Fibroblast of lung (primary cell): ENCODE measurements around the gene FCMR. TPM values are rescaled to one million over a fixed set of nuclear protein-coding genes. Genes with fewer than 3 reads are reported as not detected.
"Not testable (repeated sequence)": the region's sequence is repeated elsewhere in the genome, so short reads cannot be mapped to it uniquely, and the experiment has no call there.

Source experiments
- DNase-seq, 2 donors: peaks; one replicate each; pipeline versions ENCODE4 v3.0.0 to v3.0.0-alpha.2; 2010; ENCODE audit warnings: low read depth in 2 of 2
- H2AFZ ChIP-seq: 2 replicates; pipeline ENCODE4 v1.5.1; 2012; ENCODE audit warnings: low read length, control low read depth, inconsistent platforms
- H3K27ac ChIP-seq: 2 replicates; pipeline ENCODE4 v1.5.1; 2011; ENCODE audit warnings: low read length, control low read depth; ENCODE audit not compliant: insufficient read depth
- H3K27me3 ChIP-seq: 2 replicates; pipeline ENCODE4 v1.5.1; 2011; ENCODE audit warnings: mild to moderate bottlenecking, low read length; ENCODE audit not compliant: control insufficient read depth, insufficient read depth
- H3K36me3 ChIP-seq: 2 replicates; pipeline ENCODE4 v1.5.1; 2011; ENCODE audit warnings: low read length; ENCODE audit not compliant: control insufficient read depth, insufficient read depth
- H3K4me1 ChIP-seq: 2 replicates; pipeline ENCODE4 v1.5.1; 2011; ENCODE audit warnings: low read length; ENCODE audit not compliant: control insufficient read depth, insufficient read depth; ENCODE audit errors: extremely low read depth
- H3K4me2 ChIP-seq: 2 replicates; pipeline ENCODE4 v1.5.1; 2011; ENCODE audit warnings: low read length, control low read depth; ENCODE audit not compliant: insufficient read depth; ENCODE audit errors: extremely low read depth
- H3K4me3 ChIP-seq, 4 experiments: fragments of 200-600 bp in 1 of 4; sonication (generic) in 1 of 4; replicated peaks in 1 of 4; 2 replicates each; pipeline ENCODE4 v1.5.1; 2011 to 2016; ENCODE audit warnings: low read length in 4 of 4, low read depth in 3 of 4, mild to moderate bottlenecking in 3 of 4, control low read depth in 2 of 4, inconsistent platforms in 1 of 4, mixed read lengths in 1 of 4; ENCODE audit not compliant: insufficient read depth in 1 of 4; ENCODE audit errors: control extremely low read depth in 1 of 4
- H3K79me2 ChIP-seq: 2 replicates; pipeline ENCODE4 v1.5.1; 2012; ENCODE audit warnings: mild to moderate bottlenecking, low read length, inconsistent platforms; ENCODE audit not compliant: control insufficient read depth, insufficient read depth
- H3K9ac ChIP-seq: 2 replicates; pipeline ENCODE4 v1.5.1; 2011; ENCODE audit warnings: mild to moderate bottlenecking, low read length, control low read depth; ENCODE audit not compliant: insufficient read depth
- H3K9me3 ChIP-seq: 2 replicates; pipeline ENCODE4 v1.5.1; 2012; ENCODE audit warnings: low read depth, low read length; ENCODE audit not compliant: control insufficient read depth, insufficient read depth
- H4K20me1 ChIP-seq: 2 replicates; pipeline ENCODE4 v1.5.1; 2011; ENCODE audit warnings: low read length; ENCODE audit not compliant: control insufficient read depth, insufficient read depth; ENCODE audit errors: extremely low read depth
- CTCF ChIP-seq, 2 donors: IDR thresholded peaks in 1 of 2; conservative IDR thresholded peaks in 1 of 2; 1 replicate in 1 of 2; 2 replicates in 1 of 2; pipeline ENCODE4 v1.5.1; 2011 to 2012; ENCODE audit warnings: low read length in 2 of 2, control low read depth in 1 of 2, inconsistent platforms in 1 of 2, low read depth in 1 of 2, mild to moderate bottlenecking in 1 of 2
- EZH2 ChIP-seq: IDR thresholded peaks from 2 replicates; pipeline ENCODE4 v1.5.1; 2012; ENCODE audit warnings: low read length, control low read depth, mild to moderate bottlenecking; ENCODE audit errors: missing control alignments
- polyA plus RNA-seq, 2 donors: library from polyadenylated mRNA; depleted of rRNA in 1 of 2; stranded (reverse) in 1 of 2; unstranded in 1 of 2; fragments of >200 nt; gene quantifications; 2 replicates each; pipeline ENCODE4 v1.2.1, GENCODE V29; 2011 to 2012; ENCODE audit warnings: missing spikeins in 1 of 2
- total RNA-seq: library from RNA; depleted of rRNA; stranded (reverse); fragments of >200 nt; gene quantifications from 2 replicates; pipeline ENCODE4 v1.2.1, GENCODE V29; 2014

The FCMR gene
- total and polyA plus RNA-seq, 2 donors (not counting 1 experiment from before 2014, with no cell fraction given), result 0.33 to 4.3 TPM

GRCh38 chr1:206856674-206857464, 64.9 kb downstream of the FCMR start:
- H3K79me2 ChIP-seq, result no peaks in the 10 kb centered on the region
- H3K27me3 ChIP-seq, result peaks cover 2% of the 10 kb centered on the region
- H4K20me1 ChIP-seq, result no peaks in the 10 kb centered on the region
- no peaks in the 10 kb centered on the region for H3K9me3 ChIP-seq
- TF ChIP-seq EZH2 (no peak), CTCF (conservative IDR thresholded peaks at IDR 0.05 in 1 of 2, IDR thresholded peaks at IDR 0.05 in 1 of 2; ENCODE audit: low read depth in 1 of 2, low read length in 2 of 2) (peak; percentile 19 to 20)
- H3K4me2 ChIP-seq, result no peak overlapping the region
- H3K27ac ChIP-seq, result no peak overlapping the region
- no peak for DNase-seq
- no peak overlapping the region for H2AFZ ChIP-seq
- no peaks in the 10 kb centered on the region for H3K4me1 ChIP-seq
- H3K9ac ChIP-seq, result no peak overlapping the region
- H3K4me3 ChIP-seq, result no peak overlapping the region
- H3K36me3 ChIP-seq, result no peaks in the 10 kb centered on the region

- H3K27me3 ChIP-seq, result peaks cover 2% of the 10 kb centered on the region
- no peaks in the 10 kb centered on the region for H3K79me2 ChIP-seq
- no peaks in the 10 kb centered on the region for H3K36me3 ChIP-seq
- DNase-seq, result no peak
- no peak overlapping the region for H3K27ac ChIP-seq
- no peak overlapping the region for H3K4me2 ChIP-seq
- no peak overlapping the region for H2AFZ ChIP-seq
- no peaks in the 10 kb centered on the region for H4K20me1 ChIP-seq
- H3K9ac ChIP-seq, result no peak overlapping the region
- no peaks in the 10 kb centered on the region for H3K4me1 ChIP-seq
- no peak overlapping the region for H3K4me3 ChIP-seq
- no peaks in the 10 kb centered on the region for H3K9me3 ChIP-seq
- TF ChIP-seq EZH2 (no peak), CTCF (conservative IDR thresholded peaks at IDR 0.05 in 1 of 2, IDR thresholded peaks at IDR 0.05 in 1 of 2; ENCODE audit: low read depth in 1 of 2, low read length in 2 of 2) (no peak)
Observed at GRCh38 chr1:206855859-206856258, 65.9 kb downstream of the FCMR start.

GRCh38 chr1:206854401-206855129, 67.2 kb downstream of the FCMR start:
- Histone ChIP-seq H4K20me1 (no peaks in the 10 kb centered on the region), H3K4me1 (no peaks in the 10 kb centered on the region), H3K9ac (no peak overlapping the region), H3K4me3 (no peak overlapping the region), H3K9me3 (no peaks in the 10 kb centered on the region), H3K36me3 (no peaks in the 10 kb centered on the region), H2AFZ (no peak overlapping the region), H3K27me3 (no peaks in the 10 kb centered on the region), H3K4me2 (no peak overlapping the region), H3K79me2 (no peaks in the 10 kb centered on the region), H3K27ac (no peak overlapping the region)
- DNase-seq, result peak in 1 of 2 donors; percentile 43
- TF ChIP-seq CTCF (conservative IDR thresholded peaks at IDR 0.05 in 1 of 2, IDR thresholded peaks at IDR 0.05 in 1 of 2; ENCODE audit: low read depth in 1 of 2, low read length in 2 of 2), result no peak
- TF ChIP-seq EZH2, result no peak

- not testable (repeated sequence) for H4K20me1 ChIP-seq, H3K79me2 ChIP-seq
Observed at GRCh38 chr1:206853696-206854095, 68.0 kb downstream of the FCMR start.

More at GRCh38 chr1:206853696-206854095, 68.0 kb downstream of the FCMR start:
- H3K36me3 ChIP-seq, H3K4me3 ChIP-seq, DNase-seq, H2AFZ ChIP-seq, H3K27me3 ChIP-seq, H3K9me3 ChIP-seq, H3K4me1 ChIP-seq, H3K27ac ChIP-seq, H3K9ac ChIP-seq, H3K4me2 ChIP-seq: not testable (repeated sequence)
